ENCODE data around the gene ULBP1. TPM values are rescaled to one million over a fixed set of nuclear protein-coding genes. Genes with fewer than 3 reads are reported as not detected.
A peak's percentile ranks its signal among the peaks of the same experiment; 100 is the strongest.
"Not testable (repeated sequence)": the region's sequence is repeated elsewhere in the genome, so short reads cannot be mapped to it uniquely, and the experiment has no call there.

The ULBP1 gene
- total RNA-seq, 2 experiments from 2014 or later = 2.5 to 2.7 TPM

DNA sequence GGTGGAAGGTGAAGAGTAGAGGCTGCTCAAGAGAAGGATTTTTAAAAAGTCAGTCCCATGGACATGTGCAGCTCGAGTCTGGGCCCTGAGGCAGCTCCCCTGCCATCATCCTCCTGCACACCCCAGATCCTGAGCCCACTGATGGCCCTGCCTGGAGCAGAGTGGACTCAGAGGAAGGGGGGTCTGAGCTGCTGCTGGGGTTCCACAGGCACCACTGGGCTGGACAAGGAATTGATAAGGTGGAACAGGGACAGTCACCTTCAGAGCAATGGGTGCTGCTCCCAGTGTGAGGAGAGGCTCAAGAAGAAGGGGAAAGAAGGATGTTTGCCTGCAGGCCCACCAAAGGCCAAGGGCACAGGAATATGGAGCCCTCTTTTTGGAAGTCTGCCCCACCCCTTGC, 15.7 kb upstream of the ULBP1 start:
- no peaks in the 10 kb centered on the region for H3K4me1 Mint-ChIP-seq (ENCODE audit: low read depth)
- no peaks in the 10 kb centered on the region for H3K36me3 Mint-ChIP-seq (ENCODE audit: low read depth)
- H3K4me3 Mint-ChIP-seq = no peak overlapping the region
- POLR2A ChIA-PET = no interaction called here
- no peak overlapping the region for H3K27ac Mint-ChIP-seq
- intact Hi-C loops (cut with micrococcal nuclease) = no loop called here
- no peak for ATAC-seq
- peaks cover 34% of the 10 kb centered on the region for H3K27me3 Mint-ChIP-seq
- no peak for DNase-seq
- no peaks in the 10 kb centered on the region for H3K9me3 Mint-ChIP-seq
- TF ChIP-seq, protein P1, sequence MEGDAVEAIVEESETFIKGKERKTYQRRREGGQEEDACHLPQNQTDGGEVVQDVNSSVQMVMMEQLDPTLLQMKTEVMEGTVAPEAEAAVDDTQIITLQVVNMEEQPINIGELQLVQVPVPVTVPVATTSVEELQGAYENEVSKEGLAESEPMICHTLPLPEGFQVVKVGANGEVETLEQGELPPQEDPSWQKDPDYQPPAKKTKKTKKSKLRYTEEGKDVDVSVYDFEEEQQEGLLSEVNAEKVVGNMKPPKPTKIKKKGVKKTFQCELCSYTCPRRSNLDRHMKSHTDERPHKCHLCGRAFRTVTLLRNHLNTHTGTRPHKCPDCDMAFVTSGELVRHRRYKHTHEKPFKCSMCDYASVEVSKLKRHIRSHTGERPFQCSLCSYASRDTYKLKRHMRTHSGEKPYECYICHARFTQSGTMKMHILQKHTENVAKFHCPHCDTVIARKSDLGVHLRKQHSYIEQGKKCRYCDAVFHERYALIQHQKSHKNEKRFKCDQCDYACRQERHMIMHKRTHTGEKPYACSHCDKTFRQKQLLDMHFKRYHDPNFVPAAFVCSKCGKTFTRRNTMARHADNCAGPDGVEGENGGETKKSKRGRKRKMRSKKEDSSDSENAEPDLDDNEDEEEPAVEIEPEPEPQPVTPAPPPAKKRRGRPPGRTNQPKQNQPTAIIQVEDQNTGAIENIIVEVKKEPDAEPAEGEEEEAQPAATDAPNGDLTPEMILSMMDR (IDR thresholded peaks at IDR 0.05) = no peak
- CTCF ChIA-PET = interaction anchor here (2.7 kb wide), 1 partner anchor 68 kb away, joined by 5 read pairs; no protein-coding TSS in a partner anchor

DNA sequence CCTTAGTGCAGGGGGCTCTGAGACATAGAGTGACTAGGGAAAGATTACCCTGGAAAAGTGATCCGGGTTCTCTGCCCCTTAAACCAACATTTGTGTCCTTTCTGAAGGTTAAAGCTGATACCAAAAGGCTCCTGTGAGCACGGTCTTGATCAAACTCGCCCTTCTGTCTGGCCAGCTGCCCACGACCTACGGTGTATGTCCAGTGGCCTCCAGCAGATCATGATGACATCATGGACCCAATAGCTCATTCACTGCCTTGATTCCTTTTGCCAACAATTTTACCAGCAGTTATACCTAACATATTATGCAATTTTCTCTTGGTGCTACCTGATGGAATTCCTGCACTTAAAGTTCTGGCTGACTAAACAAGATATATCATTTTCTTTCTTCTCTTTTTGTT, 15.1 kb upstream of the ULBP1 start:
- ChIA-PET CTCF (interaction anchor here (2.7 kb wide), 1 partner anchor 68 kb away, joined by 5 read pairs; no protein-coding TSS in a partner anchor), POLR2A (no interaction called here)
- no peak for ATAC-seq
- Mint-ChIP-seq H3K27me3 (peaks cover 40% of the 10 kb centered on the region), H3K9me3 (no peaks in the 10 kb centered on the region), H3K36me3 (ENCODE audit: low read depth) (no peaks in the 10 kb centered on the region), H3K27ac (no peak overlapping the region), H3K4me1 (ENCODE audit: low read depth) (peaks cover 3% of the 10 kb centered on the region), H3K4me3 (no peak overlapping the region)
- TF ChIP-seq, protein P1 (IDR thresholded peaks at IDR 0.05) = no peak
- DNase-seq = no peak
- intact Hi-C loops (cut with micrococcal nuclease) = no loop called here

DNA sequence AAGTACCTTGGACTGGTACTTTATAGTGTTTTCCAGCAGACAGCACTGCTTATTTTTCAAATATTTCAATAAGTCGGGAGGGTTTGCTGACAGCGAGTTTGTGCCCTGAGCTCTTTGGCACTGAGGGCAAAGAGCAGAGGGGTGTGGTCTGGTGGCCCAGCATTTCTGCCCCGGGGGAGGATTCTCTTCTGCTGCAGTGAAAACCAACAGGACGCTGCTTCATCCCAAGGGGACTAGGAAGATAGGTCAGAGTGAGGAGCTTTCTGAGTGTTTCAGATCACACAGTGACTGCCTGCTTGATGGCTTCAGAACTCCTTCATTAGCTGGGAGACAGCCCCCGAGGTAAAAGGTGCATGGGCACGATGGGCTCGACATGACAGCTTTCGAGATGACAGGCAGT, 13.3 kb upstream of the ULBP1 start:
- Mint-ChIP-seq H3K4me1 (ENCODE audit: low read depth) (peaks cover 10% of the 10 kb centered on the region), H3K9me3 (no peaks in the 10 kb centered on the region), H3K27me3 (peaks cover 49% of the 10 kb centered on the region), H3K27ac (no peak overlapping the region), H3K4me3 (no peak overlapping the region), H3K36me3 (ENCODE audit: low read depth) (no peaks in the 10 kb centered on the region)
- DNase-seq (no peak), ATAC-seq (no peak)
- TF ChIP-seq, protein P1 (IDR thresholded peaks at IDR 0.05) = no peak
- intact Hi-C loops (cut with micrococcal nuclease) = no loop called here
- CTCF ChIA-PET = interaction anchor here (0.9 kb wide), 1 partner anchor 67 kb away, joined by 3 read pairs; no protein-coding TSS in a partner anchor
- POLR2A ChIA-PET = no interaction called here

DNA sequence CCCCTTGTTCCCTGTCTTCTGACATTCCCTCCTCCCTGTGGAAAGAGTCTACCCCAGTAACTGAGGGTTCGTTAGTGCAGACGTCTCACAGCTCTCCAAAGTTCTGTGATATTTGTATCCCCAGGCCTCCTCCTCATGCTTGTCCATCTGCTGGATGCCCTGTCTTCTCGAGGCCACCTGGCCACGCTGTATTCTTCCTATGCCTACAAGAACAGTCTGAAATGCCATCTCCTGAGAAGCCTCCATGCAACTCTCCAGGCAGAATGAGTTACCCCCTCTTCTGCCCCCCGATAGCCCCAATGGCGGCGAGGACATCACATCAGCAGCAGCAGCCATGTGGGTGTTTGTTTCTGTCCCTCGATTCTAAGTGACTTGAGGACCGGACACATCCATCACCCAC, 12.6 kb upstream of the ULBP1 start:
- no peak overlapping the region for H3K4me3 Mint-ChIP-seq
- H3K27ac Mint-ChIP-seq = no peak overlapping the region
- intact Hi-C loops (cut with micrococcal nuclease) = no loop called here
- no peak for ATAC-seq
- no peaks in the 10 kb centered on the region for H3K9me3 Mint-ChIP-seq
- peaks cover 56% of the 10 kb centered on the region for H3K27me3 Mint-ChIP-seq
- TF ChIP-seq, protein P1 (IDR thresholded peaks at IDR 0.05) = no peak
- CTCF ChIA-PET = interaction anchor here (0.9 kb wide), 1 partner anchor 66 kb away, joined by 3 read pairs; no protein-coding TSS in a partner anchor
- POLR2A ChIA-PET = no interaction called here
- H3K36me3 Mint-ChIP-seq (ENCODE audit: low read depth) = no peaks in the 10 kb centered on the region
- peaks cover 10% of the 10 kb centered on the region for H3K4me1 Mint-ChIP-seq (ENCODE audit: low read depth)
- no peak for DNase-seq

DNA sequence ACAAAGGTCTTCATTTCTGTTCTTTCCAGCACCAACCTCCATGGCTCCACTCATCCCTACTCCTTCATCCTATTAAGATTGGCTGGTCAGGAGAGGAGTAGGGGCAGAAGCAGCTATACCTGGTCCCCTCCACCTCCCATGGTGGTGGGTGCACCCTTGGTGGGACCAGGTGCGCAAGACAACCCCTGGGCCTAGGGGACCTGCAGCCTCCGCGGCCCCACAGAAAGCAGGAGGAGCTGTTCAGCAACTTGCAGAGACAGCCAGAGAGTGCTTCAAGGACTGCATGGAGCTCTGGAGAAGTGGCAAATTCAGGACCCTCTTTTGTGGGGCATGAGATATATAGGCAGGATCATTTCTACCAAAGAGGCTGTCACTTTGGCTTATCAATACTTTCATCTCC, 12.1 kb upstream of the ULBP1 start:
- intact Hi-C loops (cut with micrococcal nuclease) = no loop called here

DNA sequence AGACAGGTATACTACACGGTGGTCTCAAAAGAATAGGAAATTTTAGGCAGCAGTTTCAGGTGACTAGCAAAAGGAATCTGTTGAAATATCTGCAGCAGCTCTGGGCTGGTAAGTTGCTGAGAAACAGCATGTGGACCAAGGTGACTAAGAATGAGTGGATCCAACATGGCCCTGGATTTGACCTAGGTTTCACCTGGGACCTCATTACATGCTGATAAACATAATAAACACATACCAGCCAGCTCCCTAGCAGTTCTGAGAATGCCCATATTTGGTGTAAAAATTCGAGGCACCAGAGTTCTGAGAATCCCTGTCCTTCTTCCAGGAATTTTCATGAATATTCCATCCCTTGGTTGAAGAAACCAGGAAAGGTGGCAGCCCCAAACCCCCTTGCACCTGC, 10.4 kb upstream of the ULBP1 start:
- H3K36me3 Mint-ChIP-seq (ENCODE audit: low read depth); DNase-seq; intact Hi-C loops (cut with micrococcal nuclease); ATAC-seq; POLR2A ChIA-PET; H3K27ac Mint-ChIP-seq; H3K9me3 Mint-ChIP-seq; H3K4me3 Mint-ChIP-seq: not testable (repeated sequence)
- Mint-ChIP-seq H3K4me1 (ENCODE audit: low read depth) (peaks cover 10% of the 10 kb centered on the region), H3K27me3 (peaks cover 63% of the 10 kb centered on the region)
- CTCF ChIA-PET = interaction anchor here (2.0 to 2.3 kb wide), 2 partner anchors 8 to 63 kb away, joined by 4 to 10 read pairs; no protein-coding TSS in a partner anchor

More for the DNA sequence above, 12.1 kb upstream of the ULBP1 start:
- Mint-ChIP-seq H3K27ac (no peak overlapping the region), H3K27me3 (peaks cover 59% of the 10 kb centered on the region), H3K4me1 (ENCODE audit: low read depth) (peaks cover 10% of the 10 kb centered on the region), H3K36me3 (ENCODE audit: low read depth) (no peaks in the 10 kb centered on the region), H3K4me3 (no peak overlapping the region), H3K9me3 (no peaks in the 10 kb centered on the region)
- DNase-seq (no peak), ATAC-seq (no peak)
- ChIA-PET CTCF (interaction anchor here (1.4 to 2.3 kb wide), 2 partner anchors 65 to 119 kb away, joined by 4 to 10 read pairs; no protein-coding TSS in a partner anchor), POLR2A (no interaction called here)
- TF ChIP-seq, protein P1 (IDR thresholded peaks at IDR 0.05) = no peak

DNA sequence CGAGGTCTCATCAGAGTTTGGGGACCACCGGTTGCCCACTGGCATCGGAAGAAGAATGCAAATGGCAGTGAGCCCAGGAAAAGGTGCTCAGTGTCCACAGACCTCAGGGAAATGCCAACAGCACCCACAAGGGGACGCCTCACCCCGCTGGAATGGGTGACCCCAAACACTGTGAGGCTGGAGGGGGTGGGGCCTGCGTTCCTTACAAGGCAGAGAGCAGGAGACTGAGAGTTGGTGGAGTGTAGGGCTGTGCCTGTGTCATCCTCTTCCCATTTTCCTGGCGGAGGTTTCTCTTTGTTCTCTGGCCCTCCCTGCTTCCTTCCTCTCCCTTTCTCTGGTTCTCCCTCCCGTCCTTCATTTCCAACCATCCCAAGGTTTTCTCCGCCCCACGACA, 9.8 kb upstream of the ULBP1 start:
- intact Hi-C loops (cut with micrococcal nuclease); H3K27ac Mint-ChIP-seq; H3K9me3 Mint-ChIP-seq; H3K4me3 Mint-ChIP-seq; POLR2A ChIA-PET; H3K36me3 Mint-ChIP-seq (ENCODE audit: low read depth); DNase-seq: not testable (repeated sequence)
- H3K27me3 Mint-ChIP-seq = peaks cover 66% of the 10 kb centered on the region
- peaks cover 10% of the 10 kb centered on the region for H3K4me1 Mint-ChIP-seq (ENCODE audit: low read depth)
- peak; percentile 98 for ATAC-seq
- CTCF ChIA-PET = interaction anchor here (2.0 to 2.3 kb wide), 2 partner anchors 8 to 63 kb away, joined by 4 to 10 read pairs; no protein-coding TSS in a partner anchor
